MCF 10A (cell line): ENCODE data around the gene CPEB1. TPM values are rescaled to one million over a fixed set of nuclear protein-coding genes. Genes with fewer than 3 reads are reported as not detected.
"Not testable (repeated sequence)": the region's sequence is repeated elsewhere in the genome, so short reads cannot be mapped to it uniquely, and the experiment has no call there.

Source experiments
- BruUV-seq: library from RNA; stranded (reverse); fragments of 400-500 nt; replicated peaks from 2 replicates; lab custom pipeline; 2021; lab: Mats Ljungman, UMichigan
- CTCF ChIA-PET: fragments of 300-600 bp; sonication (Branson Sonifier 250); formaldehyde crosslinking; extraction: SDS; loops from one replicate; lab custom pipeline; 2021; ENCODE audit warnings: antibody characterized with exemption, inconsistent platforms; lab: Yijun Ruan, JAX
- POLR2A ChIA-PET: fragments of 300-600, 350-650 bp; sonication (Branson Sonifier 250); formaldehyde crosslinking; extraction: SDS; loops from one replicate; lab custom pipeline; 2020; ENCODE audit warnings: antibody characterized with exemption, inconsistent platforms; lab: Yijun Ruan, JAX
- DNase-seq: peaks from one replicate; pipeline ENCODE4 v3.0.0-alpha.2; 2018; ENCODE audit not compliant: unreplicated experiment
- H3K27ac Mint-ChIP-seq: one replicate; pipeline ENCODE4 v1.8.0; 2022; ENCODE audit warnings: mild to moderate bottlenecking, low read depth, mixed read lengths; ENCODE audit not compliant: unreplicated experiment
- H3K27me3 Mint-ChIP-seq: one replicate; pipeline ENCODE4 v1.8.0; 2022; ENCODE audit warnings: mixed read lengths; ENCODE audit not compliant: insufficient read depth, unreplicated experiment
- H3K36me3 Mint-ChIP-seq: one replicate; pipeline ENCODE4 v1.8.0; 2022; ENCODE audit warnings: mild to moderate bottlenecking, moderate library complexity, mixed read lengths; ENCODE audit not compliant: insufficient read depth, unreplicated experiment
- H3K4me1 Mint-ChIP-seq: one replicate; pipeline ENCODE4 v1.8.0; 2022; ENCODE audit warnings: mixed read lengths; ENCODE audit not compliant: insufficient read depth, unreplicated experiment
- H3K4me3 Mint-ChIP-seq: one replicate; pipeline ENCODE4 v1.8.0; 2022; ENCODE audit warnings: mild to moderate bottlenecking, moderate library complexity, mixed read lengths; ENCODE audit not compliant: unreplicated experiment
- H3K9me3 Mint-ChIP-seq: one replicate; pipeline ENCODE4 v1.8.0; 2022; ENCODE audit warnings: mixed read lengths; ENCODE audit not compliant: unreplicated experiment
- CTCF ChIP-seq: fragments of 200-600 bp; IDR thresholded peaks from one replicate; pipeline ENCODE4 v1.8.0; 2022; ENCODE audit warnings: antibody characterized with exemption, mild to moderate bottlenecking; ENCODE audit not compliant: unreplicated experiment
- intact Hi-C: fragments of 100-400 bp; cut with micrococcal nuclease; formaldehyde crosslinking; loops from 2 replicates; pipeline ENCODE4 v1.14.1; 2022
- total RNA-seq: library from RNA; stranded (reverse); gene quantifications from 2 replicates; pipeline ENCODE4 v1.2.3, GENCODE V29; 2022

The CPEB1 gene
- total RNA-seq, 1 experiment from 2014 or later: not detected

- peak; percentile 72 for DNase-seq
- TF ChIP-seq CTCF: no peak
- intact Hi-C loops: no loop called here
- POLR2A ChIA-PET: interaction anchor here (1.2 to 9.2 kb wide), 9 partner anchors 15 to 475 kb away, joined by 4 to 183 read pairs (median 8); partner anchors contain the start of genes C15orf40, RAMAC and WHAMM
- BruUV-seq: no TSS peak
- Mint-ChIP-seq H3K4me3 (peak overlapping the region; percentile 92), H3K27me3 (no peaks in the 10 kb centered on the region), H3K9me3 (no peaks in the 10 kb centered on the region), H3K4me1 (peaks cover 41% of the 10 kb centered on the region), H3K27ac (peak overlapping the region; percentile 81), H3K36me3 (peaks cover 75% of the 10 kb centered on the region)
- CTCF ChIA-PET: interaction anchor here (0.9 kb wide), 2 partner anchors 9 to 281 kb away, joined by 4 to 5 read pairs; no protein-coding TSS in a partner anchor
Observed at GRCh38 chr15:82536409-82537350, 110.5 kb downstream of the CPEB1 start.

DNA sequence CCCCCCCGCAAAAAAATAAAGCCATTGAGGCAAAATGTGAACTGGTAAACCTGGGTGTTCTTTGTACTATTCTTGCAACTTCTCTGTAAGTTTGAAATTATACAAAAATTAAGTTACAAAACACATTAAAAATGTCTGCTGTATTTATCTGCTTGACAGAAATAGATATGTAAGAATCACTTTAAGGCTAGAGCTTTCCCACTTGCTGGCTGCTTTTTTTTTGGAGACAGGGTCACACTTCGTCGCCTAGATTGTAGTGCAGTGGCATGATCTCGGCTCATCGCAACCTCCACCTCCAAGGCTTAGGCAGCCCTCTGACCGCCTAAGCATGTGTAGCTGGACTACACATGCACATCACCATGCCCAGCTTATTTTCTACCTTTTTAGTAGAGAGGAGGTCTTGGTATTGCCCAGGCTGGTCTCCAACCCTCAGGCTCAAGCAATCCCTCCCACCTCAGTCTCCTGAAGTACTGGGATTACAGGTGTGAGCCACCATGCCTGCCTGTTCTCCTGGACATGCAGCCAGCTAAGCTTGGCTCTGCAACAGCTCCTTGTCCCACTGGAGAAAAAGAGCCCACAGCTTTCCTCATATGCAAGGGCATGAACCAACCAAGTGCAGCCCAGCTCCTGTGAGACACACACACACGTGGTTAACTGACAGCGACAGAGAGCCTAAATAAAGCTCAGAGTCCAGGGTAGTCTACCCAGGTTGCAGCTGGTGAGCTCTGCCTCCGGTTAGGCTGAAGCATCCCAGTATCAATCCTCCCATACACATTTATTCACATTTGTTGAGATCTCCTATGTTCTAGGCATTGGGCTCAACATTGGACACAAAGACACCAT is 111.4 kb downstream of the CPEB1 start:
- Mint-ChIP-seq H3K27me3 (no peaks in the 10 kb centered on the region), H3K27ac (no peak overlapping the region), H3K4me1 (peaks cover 42% of the 10 kb centered on the region), H3K9me3 (no peaks in the 10 kb centered on the region), H3K36me3 (peaks cover 70% of the 10 kb centered on the region), H3K4me3 (peak overlapping the region; percentile 92)
- DNase-seq: no peak
- CTCF ChIA-PET: interaction anchor here (0.6 to 0.9 kb wide), 3 partner anchors 9 to 784 kb away, joined by 3 to 5 read pairs (median 4); no protein-coding TSS in a partner anchor
- BruUV-seq: no TSS peak
- intact Hi-C loops: no loop called here
- TF ChIP-seq CTCF: no peak
- POLR2A ChIA-PET: interaction anchor here (0.6 to 9.2 kb wide), 6 partner anchors 109 to 530 kb away, joined by 3 to 130 read pairs (median 4); partner anchors contain the start of genes C15orf40 and WHAMM

DNA sequence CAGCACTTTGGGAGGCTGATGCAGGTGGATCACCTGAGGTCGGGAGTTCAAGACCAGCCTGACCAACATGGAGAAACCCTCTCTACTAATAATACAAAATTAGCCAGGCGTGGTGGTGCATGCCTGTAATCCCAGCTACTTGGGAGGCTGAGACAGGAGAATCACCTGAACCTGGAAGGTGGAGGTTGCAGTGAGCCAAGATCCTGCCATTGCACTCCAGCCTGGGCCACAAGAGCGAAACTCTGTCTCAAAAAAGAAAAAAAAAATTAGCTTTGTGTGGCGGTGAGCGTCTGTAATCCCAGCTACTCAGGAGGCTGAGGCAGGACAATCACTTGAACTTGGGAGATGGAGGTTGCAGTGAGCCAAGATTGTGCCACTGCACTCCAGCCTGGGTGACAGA is 112.0 kb downstream of the CPEB1 start:
- H3K4me3 Mint-ChIP-seq, BruUV-seq, CTCF ChIA-PET, H3K27me3 Mint-ChIP-seq, intact Hi-C loops, H3K27ac Mint-ChIP-seq, DNase-seq, H3K9me3 Mint-ChIP-seq: not testable (repeated sequence)
- peaks cover 66% of the 10 kb centered on the region for H3K36me3 Mint-ChIP-seq
- POLR2A ChIA-PET: interaction anchor here (0.6 to 9.2 kb wide), 6 partner anchors 109 to 531 kb away, joined by 3 to 130 read pairs (median 4); partner anchors contain the start of genes C15orf40 and WHAMM
- peaks cover 42% of the 10 kb centered on the region for H3K4me1 Mint-ChIP-seq

DNA sequence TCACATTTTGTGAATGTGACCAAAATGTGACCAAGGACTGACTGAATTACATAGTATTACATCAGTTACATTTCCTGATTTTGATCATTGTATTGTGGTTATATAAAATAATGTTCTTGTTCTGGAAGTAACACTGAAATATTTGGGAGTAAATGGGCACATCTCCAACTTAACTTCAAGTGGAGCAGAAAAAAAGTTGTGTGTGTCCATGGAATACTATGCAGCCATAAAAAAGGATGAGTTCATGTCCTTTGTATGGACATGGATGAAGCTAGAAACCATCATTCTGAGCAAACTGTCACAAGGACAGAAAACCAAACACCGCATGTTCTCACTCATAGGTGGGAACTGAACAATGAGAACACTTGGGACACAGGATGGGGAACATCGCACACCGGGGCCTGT is 112.7 kb downstream of the CPEB1 start:
- DNase-seq, H3K27me3 Mint-ChIP-seq, intact Hi-C loops, H3K9me3 Mint-ChIP-seq, H3K27ac Mint-ChIP-seq, H3K4me3 Mint-ChIP-seq, BruUV-seq: not testable (repeated sequence)
- peaks cover 42% of the 10 kb centered on the region for H3K4me1 Mint-ChIP-seq
- CTCF ChIA-PET: interaction anchor here (0.8 kb wide), 1 partner anchor 16 kb away, joined by 3 read pairs; no protein-coding TSS in a partner anchor
- peaks cover 59% of the 10 kb centered on the region for H3K36me3 Mint-ChIP-seq
- POLR2A ChIA-PET: interaction anchor here (0.7 kb wide), 1 partner anchor 214 kb away, joined by 3 read pairs; no protein-coding TSS in a partner anchor
